WTC11 (cell line): ENCODE data around the gene FAM156A. TPM values are rescaled to one million over a fixed set of nuclear protein-coding genes. Genes with fewer than 3 reads are reported as not detected.

Experiments
- total RNA-seq: library from RNA; stranded (reverse); gene quantifications from 3 replicates; pipeline ENCODE4 v1.2.3, GENCODE V29; 2021

Gene FAM156A
- total RNA-seq, 1 experiment from 2014 or later = 15.3 TPM

Other genes with a start within 250 kb of the FAM156A start
- 0.18 TPM in 1 of 3 replicates, not detected in the others for gene SSX2B, start 207.3 kb downstream of the FAM156A start, total RNA-seq
- not detected in 3 replicates for gene SPANXN5, start 161.1 kb downstream of the FAM156A start, total RNA-seq
- gene XAGE5, start 147.2 kb downstream of the FAM156A start, total RNA-seq = not detected in 3 replicates
- gene XAGE3, start 90.4 kb downstream of the FAM156A start, total RNA-seq = not detected in 3 replicates
- gene FAM156B, start 61.2 kb downstream of the FAM156A start, total RNA-seq = 10.1 to 12.7 TPM (median 12.4 TPM) in 3 replicates
- gene GPR173, start 90.3 kb upstream of the FAM156A start, total RNA-seq = 7.3 to 11.0 TPM (median 9.3 TPM) in 3 replicates
- 14.6 to 17.9 TPM (median 16.2 TPM) in 3 replicates for gene TSPYL2, start 123.8 kb upstream of the FAM156A start, total RNA-seq
- 13.4 to 14.9 TPM (median 14.0 TPM) in 3 replicates for gene KANTR, start 135.6 kb upstream of the FAM156A start, total RNA-seq